Kidney capillary endothelial cell (primary cell): ENCODE results near the gene CEACAM19.
A peak's percentile ranks its signal among the peaks of the same experiment; 100 is the strongest.
"Not testable (repeated sequence)": the region's sequence is repeated elsewhere in the genome, so short reads cannot be mapped to it uniquely, and the experiment has no call there.

ENCODE experiments used
- DNase-seq: peaks from one replicate; pipeline ENCODE4 v3.0.0-alpha.2; 2018; ENCODE audit warnings: low spot score

The CEACAM19 gene

GRCh38 chr19:44675521-44675920 is 4.2 kb downstream of the CEACAM19 start:
- DNase-seq, result no peak

GRCh38 chr19:44677019-44677811 is 5.9 kb downstream of the CEACAM19 start:
- peak; percentile 39 for DNase-seq

- DNase-seq, result no peak
These were observed 9.3 kb downstream of the CEACAM19 start for GRCh38 chr19:44680536-44680935.

GRCh38 chr19:44681992-44682790 is 10.9 kb downstream of the CEACAM19 start:
- no peak for DNase-seq

- DNase-seq, result no peak
These were observed 11.5 kb downstream of the CEACAM19 start for GRCh38 chr19:44682807-44683206.

GRCh38 chr19:44683434-44684210 is 12.3 kb downstream of the CEACAM19 start:
- no peak for DNase-seq

GRCh38 chr19:44684396-44684795 is 13.1 kb downstream of the CEACAM19 start:
- DNase-seq, result not testable (repeated sequence)

- DNase-seq, result peak; percentile 94
These were observed 13.9 kb downstream of the CEACAM19 start for GRCh38 chr19:44684892-44685863.

GRCh38 chr19:44685877-44686276 is 14.6 kb downstream of the CEACAM19 start:
- DNase-seq, result peak; percentile 51

- DNase-seq, result no peak
These were observed 15.6 kb downstream of the CEACAM19 start for GRCh38 chr19:44686896-44687295.

- DNase-seq, result no peak
These were observed 16.6 kb downstream of the CEACAM19 start for GRCh38 chr19:44687888-44688287.

GRCh38 chr19:44689290-44690130 is 18.2 kb downstream of the CEACAM19 start:
- DNase-seq, result peak; percentile 68

GRCh38 chr19:44690131-44690440 is 18.8 kb downstream of the CEACAM19 start:
- DNase-seq, result no peak

- DNase-seq, result no peak
These were observed 21.1 kb downstream of the CEACAM19 start for GRCh38 chr19:44692379-44692721.

- DNase-seq, result no peak
These were observed 22.9 kb downstream of the CEACAM19 start for GRCh38 chr19:44694184-44694579.

GRCh38 chr19:44696939-44697669 is 25.8 kb downstream of the CEACAM19 start:
- DNase-seq, result no peak

- DNase-seq, result no peak
These were observed 26.4 kb downstream of the CEACAM19 start for GRCh38 chr19:44697670-44698034.

- no peak for DNase-seq
These were observed 27.4 kb downstream of the CEACAM19 start, which contains the start of gene CEACAM16 for GRCh38 chr19:44698492-44699201. Gene CEACAM16 (plus strand): TSS chr19:44699151. CDS start chr19:44701457, 2,306 bp downstream.

- no peak for DNase-seq
These were observed 29.3 kb downstream of the CEACAM19 start for GRCh38 chr19:44700547-44700946.
